Measurements from ENCODE around the gene FTL.

DNA sequence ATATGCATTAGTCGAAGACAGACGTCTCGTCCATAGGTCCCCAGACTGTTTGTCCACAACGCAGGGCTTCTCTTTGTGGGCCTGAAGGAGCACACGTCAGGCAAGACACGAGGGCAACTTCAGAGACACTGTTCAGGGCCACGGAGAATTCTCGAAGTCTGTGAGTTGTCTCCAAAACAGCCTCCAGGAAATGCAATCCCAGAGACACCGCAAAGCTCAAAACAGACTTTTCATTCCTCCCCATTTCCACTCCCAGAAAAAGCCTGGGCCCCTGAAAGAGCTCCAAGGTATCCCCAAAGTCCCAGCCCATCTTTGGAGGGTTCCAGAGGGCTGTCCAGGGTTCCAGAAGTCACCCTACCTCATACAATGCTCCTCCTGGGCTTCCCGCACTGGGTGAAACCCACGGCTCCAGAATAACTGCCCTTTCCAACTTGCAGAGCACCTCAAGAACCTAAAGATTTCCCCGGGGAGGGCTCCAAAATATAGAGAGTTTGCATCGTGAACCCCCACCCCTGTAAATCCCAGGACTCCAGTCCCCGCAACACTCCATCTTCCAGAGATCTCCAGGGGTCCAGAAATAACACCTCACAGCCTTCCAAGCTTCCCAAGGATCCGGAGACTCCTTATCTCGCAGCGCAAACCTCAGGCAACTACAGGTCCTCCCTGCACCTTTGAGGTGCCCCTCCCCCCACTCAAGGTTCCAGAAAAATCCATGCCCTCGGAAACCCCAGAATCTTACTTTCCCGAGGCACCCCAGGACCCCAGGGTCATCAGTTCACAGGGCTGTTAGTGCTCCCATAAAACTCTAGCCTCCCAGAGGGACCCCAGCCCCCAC lies 687 bp upstream of the FTL start:
- TF ChIP-seq, protein P1, sequence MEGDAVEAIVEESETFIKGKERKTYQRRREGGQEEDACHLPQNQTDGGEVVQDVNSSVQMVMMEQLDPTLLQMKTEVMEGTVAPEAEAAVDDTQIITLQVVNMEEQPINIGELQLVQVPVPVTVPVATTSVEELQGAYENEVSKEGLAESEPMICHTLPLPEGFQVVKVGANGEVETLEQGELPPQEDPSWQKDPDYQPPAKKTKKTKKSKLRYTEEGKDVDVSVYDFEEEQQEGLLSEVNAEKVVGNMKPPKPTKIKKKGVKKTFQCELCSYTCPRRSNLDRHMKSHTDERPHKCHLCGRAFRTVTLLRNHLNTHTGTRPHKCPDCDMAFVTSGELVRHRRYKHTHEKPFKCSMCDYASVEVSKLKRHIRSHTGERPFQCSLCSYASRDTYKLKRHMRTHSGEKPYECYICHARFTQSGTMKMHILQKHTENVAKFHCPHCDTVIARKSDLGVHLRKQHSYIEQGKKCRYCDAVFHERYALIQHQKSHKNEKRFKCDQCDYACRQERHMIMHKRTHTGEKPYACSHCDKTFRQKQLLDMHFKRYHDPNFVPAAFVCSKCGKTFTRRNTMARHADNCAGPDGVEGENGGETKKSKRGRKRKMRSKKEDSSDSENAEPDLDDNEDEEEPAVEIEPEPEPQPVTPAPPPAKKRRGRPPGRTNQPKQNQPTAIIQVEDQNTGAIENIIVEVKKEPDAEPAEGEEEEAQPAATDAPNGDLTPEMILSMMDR (IDR thresholded peaks at IDR 0.05; ENCODE audit: poor library complexity): no peak
- TF ChIP-seq EZH2 (IDR thresholded peaks at IDR 0.05; ENCODE audit: borderline replicate concordance) (no peak), EZH2phosphoT487 (IDR thresholded peaks at IDR 0.05; ENCODE audit: low read depth, severe bottlenecking, unreplicated experiment) (no peak)
